AG04449 (cell line): ENCODE measurements around the gene YAF2.

Experiments used
- CTCF ChIA-PET: fragments of 350-600 bp; formaldehyde crosslinking; extraction: SDS; loops from one replicate; lab custom pipeline; 2021; ENCODE audit warnings: antibody characterized with exemption; lab: Yijun Ruan, JAX
- POLR2A ChIA-PET: fragments of 400-600, 350-600 bp; formaldehyde crosslinking; extraction: SDS; loops from one replicate; lab custom pipeline; 2020; ENCODE audit warnings: antibody characterized with exemption, inconsistent platforms; lab: Yijun Ruan, JAX
- DNase-seq: peaks from one replicate; pipeline ENCODE4 v3.0.0-alpha.2; 2010; ENCODE audit warnings: low read depth, low spot score
- H3K4me3 ChIP-seq: 2 replicates; pipeline ENCODE4 v1.5.1; 2011; ENCODE audit warnings: low read depth, mild to moderate bottlenecking, control low read depth, low read length
- TF ChIP-seq, protein P1 (sequence below): IDR thresholded peaks from one replicate; pipeline ENCODE4 v1.5.1; 2011; ENCODE audit warnings: mild to moderate bottlenecking, moderate library complexity, low read length, control low read depth, inconsistent platforms; ENCODE audit not compliant: insufficient read depth; ENCODE audit errors: missing control alignments

Gene YAF2, protein sequence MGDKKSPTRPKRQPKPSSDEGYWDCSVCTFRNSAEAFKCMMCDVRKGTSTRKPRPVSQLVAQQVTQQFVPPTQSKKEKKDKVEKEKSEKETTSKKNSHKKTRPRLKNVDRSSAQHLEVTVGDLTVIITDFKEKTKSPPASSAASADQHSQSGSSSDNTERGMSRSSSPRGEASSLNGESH

DNA sequence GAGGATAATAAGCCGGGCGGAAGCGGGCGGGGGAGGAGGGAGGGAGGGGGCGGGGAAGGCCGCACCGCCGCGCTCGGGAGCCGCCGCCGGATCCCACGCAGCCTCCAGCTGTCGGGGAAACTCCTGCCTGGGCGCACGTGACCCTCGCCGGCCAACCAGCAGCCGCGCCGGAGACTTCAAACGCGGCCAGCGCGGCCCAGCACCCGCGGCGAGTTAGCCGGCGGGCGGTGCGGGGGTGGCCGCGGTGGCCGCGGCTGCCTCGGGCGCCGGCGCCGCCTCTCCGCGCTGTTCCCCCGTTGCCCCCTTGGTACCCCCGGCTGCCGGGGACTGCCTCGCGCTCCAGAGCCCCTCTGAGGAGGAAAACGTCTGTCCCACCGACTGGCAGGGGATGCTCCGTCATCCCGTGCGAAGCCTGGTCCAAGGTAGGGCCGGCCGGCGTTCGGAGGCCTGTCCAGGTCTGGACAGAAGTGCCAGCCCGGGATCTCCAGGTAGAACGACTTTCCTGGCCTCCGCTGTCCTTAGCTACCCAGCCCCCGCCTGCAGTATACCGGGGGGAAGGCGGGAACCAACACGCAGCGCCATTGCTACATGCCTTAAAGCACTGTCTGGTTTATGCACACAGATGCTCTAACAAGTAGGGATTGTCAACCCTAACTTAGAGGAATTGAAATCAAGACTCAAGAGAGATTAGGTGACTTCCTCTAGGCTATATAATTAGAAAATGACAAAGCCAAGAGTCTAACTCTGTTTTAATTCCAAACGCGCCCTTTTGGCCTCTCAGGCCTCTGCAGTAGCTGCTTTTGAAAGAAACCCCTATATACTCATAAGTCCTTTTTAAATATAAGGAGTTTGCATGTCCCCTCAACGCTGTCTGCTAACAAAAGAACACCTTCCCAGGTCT, at the start of gene YAF2:
Gene YAF2, minus strand, starts transcription at position 9 of the 901 bp plus-strand sequence. CDS start 68 bp downstream, outside the sequence.
- TF ChIP-seq, protein P1, sequence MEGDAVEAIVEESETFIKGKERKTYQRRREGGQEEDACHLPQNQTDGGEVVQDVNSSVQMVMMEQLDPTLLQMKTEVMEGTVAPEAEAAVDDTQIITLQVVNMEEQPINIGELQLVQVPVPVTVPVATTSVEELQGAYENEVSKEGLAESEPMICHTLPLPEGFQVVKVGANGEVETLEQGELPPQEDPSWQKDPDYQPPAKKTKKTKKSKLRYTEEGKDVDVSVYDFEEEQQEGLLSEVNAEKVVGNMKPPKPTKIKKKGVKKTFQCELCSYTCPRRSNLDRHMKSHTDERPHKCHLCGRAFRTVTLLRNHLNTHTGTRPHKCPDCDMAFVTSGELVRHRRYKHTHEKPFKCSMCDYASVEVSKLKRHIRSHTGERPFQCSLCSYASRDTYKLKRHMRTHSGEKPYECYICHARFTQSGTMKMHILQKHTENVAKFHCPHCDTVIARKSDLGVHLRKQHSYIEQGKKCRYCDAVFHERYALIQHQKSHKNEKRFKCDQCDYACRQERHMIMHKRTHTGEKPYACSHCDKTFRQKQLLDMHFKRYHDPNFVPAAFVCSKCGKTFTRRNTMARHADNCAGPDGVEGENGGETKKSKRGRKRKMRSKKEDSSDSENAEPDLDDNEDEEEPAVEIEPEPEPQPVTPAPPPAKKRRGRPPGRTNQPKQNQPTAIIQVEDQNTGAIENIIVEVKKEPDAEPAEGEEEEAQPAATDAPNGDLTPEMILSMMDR = no peak
- DNase-seq = no peak
- POLR2A ChIA-PET = interaction anchor here (0.6 kb wide), 1 partner anchor 80 kb away, joined by 3 read pairs; no protein-coding TSS in a partner anchor
- H3K4me3 ChIP-seq = peak within 1 kb of the TSS; percentile 84
- CTCF ChIA-PET = interaction anchor here (0.8 to 1.2 kb wide), 2 partner anchors 104 to 222 kb away, joined by 3 read pairs; no protein-coding TSS in a partner anchor

DNA sequence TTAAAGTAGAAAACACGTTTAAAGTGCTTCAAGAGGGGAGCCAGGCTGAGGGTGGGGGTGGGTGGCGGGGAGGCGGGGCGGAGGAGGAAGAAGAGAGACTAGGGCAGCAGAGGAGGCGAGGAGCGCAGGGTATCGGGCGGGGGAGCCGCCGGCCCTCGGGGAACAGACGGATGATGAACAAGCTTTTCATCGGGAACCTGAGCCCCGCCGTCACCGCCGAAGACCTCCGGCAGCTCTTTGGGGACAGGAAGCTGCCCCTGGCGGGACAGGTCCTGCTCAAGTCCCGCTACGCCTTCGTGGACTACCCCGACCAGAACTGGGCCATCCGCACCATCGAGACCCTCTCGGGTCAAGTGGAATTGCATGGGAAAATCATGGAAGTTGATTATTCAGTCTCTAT, 48.7 kb upstream of the YAF2 start:
- CTCF ChIA-PET = no interaction called here
- no peak for DNase-seq
- no peak overlapping the region for H3K4me3 ChIP-seq
- POLR2A ChIA-PET = no interaction called here
- TF ChIP-seq, protein P1 = no peak

DNA sequence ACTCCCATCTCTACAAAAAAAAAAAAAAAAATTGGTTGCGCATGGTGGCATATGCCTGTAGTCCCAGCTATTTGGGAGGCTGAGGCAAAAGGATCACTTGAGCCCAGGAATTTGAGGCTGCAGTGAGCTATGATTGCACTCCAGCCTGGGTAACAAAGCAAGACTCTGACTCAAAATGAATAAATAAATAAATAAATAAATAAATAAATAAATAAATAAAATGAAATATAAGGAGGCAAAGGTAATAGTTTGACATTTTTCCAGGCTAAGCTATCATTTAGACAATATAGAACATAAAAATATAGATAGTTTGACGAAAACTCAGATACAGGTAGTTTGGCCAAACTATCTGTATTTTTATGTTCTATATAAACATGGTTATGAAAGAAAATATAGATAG, 47.4 kb upstream of the YAF2 start:
- no peak for DNase-seq
- no peak overlapping the region for H3K4me3 ChIP-seq
- CTCF ChIA-PET = no interaction called here
- POLR2A ChIA-PET = no interaction called here
- TF ChIP-seq, protein P1 = no peak

DNA sequence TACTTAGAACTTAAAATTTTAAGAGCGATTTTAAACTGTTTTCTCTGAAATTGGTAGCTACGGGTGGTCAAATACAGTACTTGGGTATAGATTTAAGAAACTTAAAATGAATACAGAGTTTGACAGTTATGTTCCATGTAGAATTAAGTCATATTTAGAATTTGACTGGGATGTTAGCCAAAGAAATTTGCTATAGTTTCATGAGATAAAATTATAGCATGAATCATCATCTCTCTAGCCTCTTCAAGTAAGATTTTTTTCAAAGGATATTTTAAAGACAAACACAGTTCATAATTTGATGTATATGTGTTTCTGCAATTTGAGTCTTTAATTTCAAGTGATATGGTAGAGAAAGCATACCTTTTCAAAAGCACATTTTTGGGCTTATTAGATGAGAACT, 46.8 kb upstream of the YAF2 start:
- POLR2A ChIA-PET = no interaction called here
- TF ChIP-seq, protein P1 = no peak
- CTCF ChIA-PET = interaction anchor here (1.0 kb wide), 1 partner anchor 10 kb away, joined by 3 read pairs; no protein-coding TSS in a partner anchor
- no peak overlapping the region for H3K4me3 ChIP-seq
- DNase-seq = no peak

DNA sequence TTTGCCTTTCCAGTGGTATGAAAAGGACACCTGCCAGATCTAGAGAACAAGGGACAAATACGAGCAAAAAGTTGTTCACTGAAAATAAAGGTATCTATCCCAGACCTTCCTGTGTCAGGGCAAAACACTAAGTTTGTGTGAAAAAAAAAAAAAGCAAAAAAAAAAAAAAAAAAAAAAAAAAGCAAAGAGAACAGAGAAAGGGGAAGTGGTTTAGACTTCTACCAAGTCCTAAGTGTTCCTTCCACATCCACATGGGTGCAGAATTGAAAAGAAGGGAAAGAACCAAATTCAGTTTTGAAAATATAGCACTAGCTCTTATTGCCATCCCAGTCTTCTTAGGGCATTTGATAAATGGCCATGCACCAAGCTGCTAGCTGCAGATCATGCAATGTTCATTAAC, 46.1 kb upstream of the YAF2 start:
- no peak overlapping the region for H3K4me3 ChIP-seq
- no peak for DNase-seq
- TF ChIP-seq, protein P1 = no peak
- CTCF ChIA-PET = interaction anchor here (1.0 kb wide), 1 partner anchor 11 kb away, joined by 3 read pairs; no protein-coding TSS in a partner anchor
- POLR2A ChIA-PET = no interaction called here

DNA sequence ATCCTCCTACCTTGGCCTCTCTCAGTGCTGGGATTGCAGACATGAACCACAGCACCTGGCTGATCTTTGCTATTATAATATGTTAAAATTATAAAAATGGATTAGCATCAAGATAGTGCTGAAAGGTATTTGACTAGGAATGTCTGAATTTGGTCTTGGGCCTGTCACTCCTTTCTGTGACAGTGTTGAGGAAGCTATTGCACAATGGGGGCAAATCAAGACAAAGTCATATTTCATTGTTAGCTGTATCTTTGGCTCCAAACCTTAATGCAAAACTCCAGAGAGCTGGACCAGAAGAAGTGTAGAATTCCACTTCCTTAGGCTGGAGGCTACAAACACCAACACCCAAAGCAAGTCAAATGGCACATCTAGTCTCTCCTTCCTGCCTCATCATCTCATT, 45.7 kb upstream of the YAF2 start:
- no peak for DNase-seq
- TF ChIP-seq, protein P1 = no peak
- CTCF ChIA-PET = interaction anchor here (1.8 kb wide), 1 partner anchor 89 kb away, joined by 4 read pairs; no protein-coding TSS in a partner anchor
- no peak overlapping the region for H3K4me3 ChIP-seq
- POLR2A ChIA-PET = no interaction called here
